Transverse colon (tissue), 4 donors: ENCODE data around the gene LACRT. TPM values are rescaled to one million over a fixed set of nuclear protein-coding genes. Genes with fewer than 3 reads are reported as not detected.

ENCODE experiments used
- DNase-seq: peaks from one replicate; pipeline ENCODE4 v3.0.0-alpha.2; 2019
- H3K27ac ChIP-seq, 4 donors: fragments of 200-600 bp; sonication (generic); 2 replicates each; pipeline ENCODE4 v1.5.1; 2016 to 2018; ENCODE audit warnings: inconsistent platforms in 4 of 4
- H3K27me3 ChIP-seq: fragments of 200-600 bp; sonication (generic); 2 replicates; pipeline ENCODE4 v1.5.1; 2017; ENCODE audit warnings: inconsistent platforms
- H3K36me3 ChIP-seq, 4 donors: fragments of 200-600 bp; sonication (generic); 2 replicates each; pipeline ENCODE4 v1.5.1; 2017 to 2019; ENCODE audit warnings: inconsistent platforms in 4 of 4
- H3K4me1 ChIP-seq, 4 donors: fragments of 200-600 bp; sonication (generic); 2 replicates each; pipeline ENCODE4 v1.5.1; 2017 to 2020; ENCODE audit warnings: inconsistent platforms in 4 of 4
- H3K4me3 ChIP-seq, 4 donors: fragments of 200-600 bp; sonication (generic); 1 replicate in 1 of 4; 2 replicates in 3 of 4; pipeline versions ENCODE4 v1.5.1 to v1.6.1; 2017 to 2019; ENCODE audit warnings: inconsistent platforms in 4 of 4
- H3K9me3 ChIP-seq, 2 donors: fragments of 200-600 bp; sonication (generic); 2 replicates each; pipeline ENCODE4 v1.5.1; 2017 to 2019; ENCODE audit warnings: inconsistent platforms in 2 of 2
- CTCF ChIP-seq, 5 experiments: fragments of 200-600 bp in 3 of 5; fragments of 450-650 bp in 2 of 5; sonication (generic) in 3 of 5; IDR thresholded peaks; 1 replicate in 2 of 5; 2 replicates in 3 of 5; pipeline ENCODE4 v1.5.1; 2016 to 2017; ENCODE audit warnings: antibody characterized with exemption in 5 of 5, inconsistent platforms in 3 of 5, mild to moderate bottlenecking in 2 of 5, moderate library complexity in 1 of 5
- EP300 ChIP-seq: sonication (generic); formaldehyde crosslinking; IDR thresholded peaks from one replicate; pipeline ENCODE4 v1.6.1; 2017; ENCODE audit warnings: antibody characterized with exemption, low read depth
- POLR2A ChIP-seq: fragments of 450-650 bp; IDR thresholded peaks from one replicate; pipeline ENCODE4 v1.6.1; 2016; ENCODE audit warnings: antibody characterized with exemption, mild to moderate bottlenecking, moderate library complexity
- POLR2AphosphoS5 ChIP-seq, 3 donors: sonication (generic); formaldehyde crosslinking; IDR thresholded peaks; one replicate each; pipeline ENCODE4 v1.6.1; 2016; ENCODE audit warnings: antibody characterized with exemption in 3 of 3
- WGBS, 2 donors: methylation state at CpG; one replicate each; pipeline ENCODE4 v1.1.5; 2018; ENCODE audit warnings: low coverage in 1 of 2; 5-methylcytosine and 5-hydroxymethylcytosine counted together
- in situ Hi-C, 4 donors: fragments of 200-750 bp; cut with MboI; loops; one replicate each; pipeline versions ENCODE4 v1.15.0 to v1.15.1; 2017; ENCODE audit warnings: low sequenced_read_pairs in 3 of 4, low pct_ligation_motif_present in 1 of 4, low pct_unique_long_range_greater_than_20kb in 1 of 4
- intact Hi-C: fragments of 100-400 bp; cut with DNase I; formaldehyde crosslinking; loops from one replicate; pipeline ENCODE4 v1.15.1; 2023; ENCODE audit warnings: low total_unique reads
- total RNA-seq, 4 donors: library from RNA; depleted of rRNA; stranded (reverse); fragments of >200 nt; gene quantifications; one replicate each; pipeline ENCODE4 v1.1.0, GENCODE V29; 2016

Gene LACRT
- total RNA-seq, 4 donors from 2014 or later, result not detected

- H3K9me3 ChIP-seq, result no peaks in the 10 kb centered on the region
- 46 to 50% methylated on average over 2 of the region's 2 CpGs for WGBS, 2 donors
- no peak for DNase-seq
- no peaks in the 10 kb centered on the region for H3K36me3 ChIP-seq
- in situ Hi-C loops, result no loop called here
- TF ChIP-seq EP300 (no peak), POLR2AphosphoS5 (IDR thresholded peaks at IDR 0.05) (no peak), POLR2A (no peak), CTCF (IDR thresholded peaks at IDR 0.05) (no peak)
- H3K27ac ChIP-seq, result no peak overlapping the region
- intact Hi-C loops, result no loop called here
- no peaks in the 10 kb centered on the region for H3K27me3 ChIP-seq
- H3K4me1 ChIP-seq, result no peaks in the 10 kb centered on the region
- H3K4me3 ChIP-seq, result no peak overlapping the region
These were observed 32.0 kb downstream of the LACRT start for GRCh38 chr12:54602661-54603060.

DNA sequence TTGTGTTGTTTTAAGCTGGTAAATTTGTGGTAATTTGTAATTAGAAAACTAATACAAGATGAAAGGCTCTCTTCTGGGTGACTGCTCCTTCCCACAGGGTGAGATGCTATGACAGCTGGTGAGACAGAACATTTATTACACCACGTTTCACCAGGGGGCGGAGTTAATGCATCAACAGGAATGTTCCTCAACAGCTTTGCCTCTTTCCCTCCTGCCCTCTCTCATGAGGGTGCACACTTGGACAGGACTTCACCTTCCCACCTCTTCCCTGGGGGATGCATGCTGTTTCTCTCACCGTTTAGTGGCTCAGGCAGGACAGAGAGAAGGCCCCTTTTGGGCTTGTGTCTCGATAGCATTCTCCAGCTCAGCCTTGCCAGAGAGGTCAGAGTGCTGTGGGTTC is 32.9 kb downstream of the LACRT start:
- in situ Hi-C loops (no loop called here), intact Hi-C loops (no loop called here)
- Histone ChIP-seq H3K36me3 (no peaks in the 10 kb centered on the region), H3K9me3 (no peaks in the 10 kb centered on the region), H3K4me3 (no peak overlapping the region), H3K27me3 (no peaks in the 10 kb centered on the region), H3K27ac (no peak overlapping the region), H3K4me1 (no peaks in the 10 kb centered on the region)
- WGBS, 2 donors, result 58 to 80% methylated on average over 1 to 4 of the region's 4 CpGs
- DNase-seq, result no peak
- no peak for TF ChIP-seq POLR2A
- TF ChIP-seq POLR2AphosphoS5 (IDR thresholded peaks at IDR 0.05), result no peak
- TF ChIP-seq EP300, result no peak
- TF ChIP-seq CTCF (IDR thresholded peaks at IDR 0.05), result no peak

GRCh38 chr12:54598970-54599369 is 35.7 kb downstream of the LACRT start:
- in situ Hi-C loops (loop anchor here in 1 of 4 donors (25.0 kb wide), 1 partner anchor 363 kb away; no protein-coding TSS in a partner anchor), intact Hi-C loops (no loop called here)
- no peaks in the 10 kb centered on the region for H3K27me3 ChIP-seq
- H3K36me3 ChIP-seq, result no peaks in the 10 kb centered on the region
- no peaks in the 10 kb centered on the region for H3K4me1 ChIP-seq
- DNase-seq, result no peak
- TF ChIP-seq POLR2A (no peak), EP300 (no peak), POLR2AphosphoS5 (IDR thresholded peaks at IDR 0.05) (no peak), CTCF (IDR thresholded peaks at IDR 0.05) (no peak)
- H3K4me3 ChIP-seq, result no peak overlapping the region
- H3K9me3 ChIP-seq, result no peaks in the 10 kb centered on the region
- H3K27ac ChIP-seq, result no peak overlapping the region
- 85 to 92% methylated on average over 4 to 5 of the region's 5 CpGs for WGBS, 2 donors

DNA sequence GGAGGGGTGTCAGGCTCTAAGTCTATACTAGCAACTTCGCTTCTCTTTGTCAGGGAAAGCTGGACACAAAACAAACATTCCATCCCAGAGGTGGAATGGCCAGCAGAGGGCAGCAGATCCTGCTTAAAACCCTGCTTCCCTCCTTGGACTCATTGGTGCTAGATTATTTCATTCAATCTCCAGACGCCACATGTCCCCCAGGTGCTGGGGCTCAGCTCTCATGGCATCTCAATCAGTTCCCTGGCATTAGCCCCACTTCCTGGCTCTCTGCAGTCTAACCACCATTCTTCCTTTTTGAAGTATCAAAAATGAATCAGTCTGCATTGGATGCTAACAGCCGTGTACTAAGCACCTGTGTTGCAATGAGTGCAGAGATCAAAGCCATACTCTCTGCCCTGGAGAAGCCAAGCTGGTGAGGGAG is 38.2 kb downstream of the LACRT start:
- in situ Hi-C loops, result loop anchor here in 1 of 4 donors (25.0 kb wide), 1 partner anchor 366 kb away; no protein-coding TSS in a partner anchor
- WGBS, 2 donors, result 17 to 27% methylated on average over 2 to 3 of the region's 3 CpGs

More for the DNA sequence above, 38.2 kb downstream of the LACRT start:
- no peaks in the 10 kb centered on the region for H3K36me3 ChIP-seq
- intact Hi-C loops, result no loop called here
- DNase-seq, result peak; percentile 64
- no peaks in the 10 kb centered on the region for H3K9me3 ChIP-seq
- TF ChIP-seq POLR2A (no peak), EP300 (no peak), POLR2AphosphoS5 (IDR thresholded peaks at IDR 0.05) (no peak), CTCF (IDR thresholded peaks at IDR 0.05) (peak; percentile 49 to 85 (median 83))
- no peak overlapping the region for H3K4me3 ChIP-seq
- no peaks in the 10 kb centered on the region for H3K27me3 ChIP-seq
- no peak overlapping the region for H3K27ac ChIP-seq
- H3K4me1 ChIP-seq, result peaks cover 0 to 1% (median 0%) of the 10 kb centered on the region in 4 donors
